ENCODE data around the gene RHBDL3.

- TF ChIP-seq POLR2A (IDR thresholded peaks at IDR 0.05; ENCODE audit: low read depth, low read length) (no peak), CTCF (IDR thresholded peaks at IDR 0.05 in 2 of 3, conservative IDR thresholded peaks at IDR 0.05 in 1 of 3; ENCODE audit: control insufficient read depth in 2 of 3, extremely low read depth in 1 of 3, insufficient read depth in 1 of 3, low read depth in 3 of 3, low read length in 3 of 3) (no peak), HDAC6 (IDR thresholded peaks at IDR 0.05; ENCODE audit: unreplicated experiment) (no peak), CREB1 (IDR thresholded peaks at IDR 0.05; ENCODE audit: low read depth) (no peak), POLR2AphosphoS5 (IDR thresholded peaks at IDR 0.05; ENCODE audit: low read length) (no peak), KDM1A (IDR thresholded peaks at IDR 0.05; ENCODE audit: borderline replicate concordance) (no peak), CHD1 (IDR thresholded peaks at IDR 0.05; ENCODE audit: low read depth, low read length) (no peak), CHD4 (IDR thresholded peaks at IDR 0.05) (no peak), NFXL1 (IDR thresholded peaks at IDR 0.05; ENCODE audit: borderline replicate concordance) (no peak), IKZF1 (conservative IDR thresholded peaks at IDR 0.05) (no peak), ZNF274 (IDR thresholded peaks at IDR 0.05; ENCODE audit: insufficient read depth, insufficient read length) (no peak), CHD2 (IDR thresholded peaks at IDR 0.05; ENCODE audit: borderline replicate concordance, low read depth, low read length) (no peak), GATAD2B (conservative IDR thresholded peaks at IDR 0.05; ENCODE audit: low read depth) (no peak)
- TF ChIP-seq, protein P1, sequence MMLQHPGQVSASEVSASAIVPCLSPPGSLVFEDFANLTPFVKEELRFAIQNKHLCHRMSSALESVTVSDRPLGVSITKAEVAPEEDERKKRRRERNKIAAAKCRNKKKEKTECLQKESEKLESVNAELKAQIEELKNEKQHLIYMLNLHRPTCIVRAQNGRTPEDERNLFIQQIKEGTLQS (IDR thresholded peaks at IDR 0.05; ENCODE audit: borderline replicate concordance, extremely low read depth, low read depth, low read length): no peak
Measured at GRCh38 chr17:32331243-32332040, 65.8 kb downstream of the RHBDL3 start.
